CD14-positive monocyte (primary cell): ENCODE data around the gene CFAP90. TPM values are rescaled to one million over a fixed set of nuclear protein-coding genes. Genes with fewer than 3 reads are reported as not detected.

Experiments used
- DNase-seq, 3 donors: peaks; one replicate each; pipeline ENCODE4 v3.0.0-alpha.2; 2011 to 2022
- H2AFZ ChIP-seq: 2 replicates; pipeline ENCODE4 v1.6.0; 2012; ENCODE audit warnings: mild to moderate bottlenecking, low read depth, low read length, inconsistent platforms; ENCODE audit not compliant: insufficient read depth, poor library complexity, severe bottlenecking
- H3K27ac ChIP-seq, 2 donors: 1 replicate in 1 of 2; 2 replicates in 1 of 2; pipeline ENCODE4 v1.5.1; 2012 to 2013; ENCODE audit warnings: low read length in 2 of 2, control low read depth in 1 of 2, inconsistent platforms in 1 of 2, low read depth in 1 of 2, mild to moderate bottlenecking in 1 of 2
- H3K27me3 ChIP-seq, 2 donors: one replicate each; pipeline versions ENCODE4 v1.6.0 to v1.6.1; 2011 to 2013; ENCODE audit warnings: low read length in 2 of 2; ENCODE audit not compliant: control insufficient read depth in 2 of 2, insufficient read depth in 2 of 2
- H3K36me3 ChIP-seq, 2 donors: replicated peaks in 1 of 2; 1 replicate in 1 of 2; 2 replicates in 1 of 2; pipeline versions ENCODE4 v1.5.1 to v1.6.1; 2012 to 2013; ENCODE audit warnings: low read length in 2 of 2, control low read depth in 1 of 2, inconsistent platforms in 1 of 2, mild to moderate bottlenecking in 1 of 2; ENCODE audit not compliant: insufficient read depth in 2 of 2, control insufficient read depth in 1 of 2
- H3K4me1 ChIP-seq, 2 donors: 1 replicate in 1 of 2; 2 replicates in 1 of 2; pipeline versions ENCODE4 v1.5.1 to v1.6.1; 2012 to 2013; ENCODE audit warnings: low read length in 2 of 2, control low read depth in 1 of 2, inconsistent platforms in 1 of 2, mild to moderate bottlenecking in 1 of 2, moderate library complexity in 1 of 2; ENCODE audit not compliant: insufficient read depth in 2 of 2, control insufficient read depth in 1 of 2
- H3K4me2 ChIP-seq: replicated peaks from 2 replicates; pipeline ENCODE3; 2012; ENCODE audit warnings: low read length, moderate library complexity, mild to moderate bottlenecking; ENCODE audit not compliant: poor library complexity, severe bottlenecking; ENCODE audit errors: extremely low read depth
- H3K4me3 ChIP-seq, 3 experiments: fragments of 200-600 bp in 1 of 3; sonication (generic) in 1 of 3; replicated peaks in 1 of 3; 1 replicate in 2 of 3; 2 replicates in 1 of 3; pipeline ENCODE4 v1.5.1; 2011 to 2013; ENCODE audit warnings: low read length in 3 of 3, mild to moderate bottlenecking in 3 of 3, control low read depth in 2 of 3, low read depth in 2 of 3, inconsistent platforms in 1 of 3, moderate library complexity in 1 of 3
- H3K79me2 ChIP-seq: 2 replicates; pipeline ENCODE4 v1.6.0; 2012; ENCODE audit warnings: mild to moderate bottlenecking, control low read depth, inconsistent platforms, low read length, moderate library complexity; ENCODE audit not compliant: insufficient read depth
- H3K9ac ChIP-seq: 2 replicates; pipeline ENCODE4 v1.6.0; 2017; ENCODE audit warnings: low read length, mild to moderate bottlenecking; ENCODE audit not compliant: insufficient read depth, poor library complexity, severe bottlenecking
- H3K9me3 ChIP-seq, 2 donors: replicated peaks in 1 of 2; 1 replicate in 1 of 2; 2 replicates in 1 of 2; pipeline versions ENCODE4 v1.5.1 to v1.6.1; 2012 to 2013; ENCODE audit warnings: low read length in 2 of 2, control low read depth in 1 of 2; ENCODE audit not compliant: control insufficient read depth in 1 of 2, insufficient read depth in 1 of 2
- H4K20me1 ChIP-seq: 2 replicates; pipeline ENCODE4 v1.6.0; 2012; ENCODE audit warnings: mild to moderate bottlenecking, low read length, control low read depth, moderate library complexity; ENCODE audit not compliant: insufficient read depth
- H3K27ac Mint-ChIP-seq, 7 donors: one replicate each; pipeline ENCODE4 v1.8.0; 2020; ENCODE audit warnings: mild to moderate bottlenecking in 7 of 7, mixed read lengths in 7 of 7, moderate library complexity in 6 of 7, inconsistent platforms in 2 of 7
- H3K27me3 Mint-ChIP-seq, 3 donors: one replicate each; pipeline ENCODE4 v1.8.0; 2021 to 2022; ENCODE audit warnings: low read depth in 3 of 3, mild to moderate bottlenecking in 3 of 3, mixed read lengths in 3 of 3, moderate library complexity in 3 of 3, inconsistent platforms in 1 of 3
- H3K36me3 Mint-ChIP-seq, 2 donors: one replicate each; pipeline ENCODE4 v1.8.0; 2020; ENCODE audit warnings: mixed read lengths in 2 of 2, inconsistent platforms in 1 of 2, mild to moderate bottlenecking in 1 of 2
- H3K4me1 Mint-ChIP-seq: one replicate; pipeline ENCODE4 v1.8.0; 2020; ENCODE audit warnings: mild to moderate bottlenecking, mixed read lengths
- H3K4me3 Mint-ChIP-seq, 2 donors: one replicate each; pipeline ENCODE4 v1.8.0; 2020; ENCODE audit warnings: mild to moderate bottlenecking in 2 of 2, mixed read lengths in 2 of 2, moderate library complexity in 1 of 2
- H3K9me3 Mint-ChIP-seq, 7 donors: one replicate each; pipeline ENCODE4 v1.8.0; 2020 to 2022; ENCODE audit warnings: mixed read lengths in 7 of 7, mild to moderate bottlenecking in 6 of 7, moderate library complexity in 6 of 7, inconsistent platforms in 2 of 7
- CTCF ChIP-seq: fragments of 200-600 bp; IDR thresholded peaks from one replicate; pipeline ENCODE4 v1.8.0; 2022; ENCODE audit warnings: antibody characterized with exemption, mild to moderate bottlenecking
- WGBS: methylation state at CpG from one replicate; pipeline ENCODE4 v1.1.5; 2013; ENCODE audit warnings: missing lambda C conversion rate; ENCODE audit not compliant: insufficient coverage; 5-methylcytosine and 5-hydroxymethylcytosine counted together
- intact Hi-C, 2 donors: fragments of 100-400 bp; cut with micrococcal nuclease; formaldehyde crosslinking; loops; one replicate each; pipeline versions ENCODE4 v1.15.0 to v1.15.1; 2023
- polyA plus RNA-seq, 3 donors: library from polyadenylated mRNA; depleted of rRNA in 1 of 3; unstranded in 2 of 3; stranded (reverse) in 1 of 3; fragments of 300-500 nt in 2 of 3; fragments of >200 nt in 1 of 3; fragmentation: Illumina TruSeq in 2 of 3; gene quantifications; 1 replicate in 2 of 3; 2 replicates in 1 of 3; pipeline ENCODE4 v1.2.3, GENCODE V29; 2012 to 2021

Gene CFAP90
- polyA plus RNA-seq, 3 donors, result not detected

GRCh38 chr5:7794823-7795222, 56.1 kb downstream of the CFAP90 start:
- Mint-ChIP-seq H3K9me3 (peaks cover 0 to 2% (median 0%) of the 10 kb centered on the region in 7 donors), H3K4me3 (no peak overlapping the region), H3K36me3 (no peaks in the 10 kb centered on the region), H3K27ac (no peak overlapping the region), H3K27me3 (peaks cover 4 to 11% (median 10%) of the 10 kb centered on the region in 3 donors), H3K4me1 (no peaks in the 10 kb centered on the region)
- Histone ChIP-seq H4K20me1 (no peaks in the 10 kb centered on the region), H3K4me3 (no peak overlapping the region), H3K27me3 (no peaks in the 10 kb centered on the region), H3K79me2 (no peaks in the 10 kb centered on the region), H3K27ac (no peak overlapping the region), H3K4me1 (no peaks in the 10 kb centered on the region), H3K9ac (no peak overlapping the region), H3K4me2 (no peak overlapping the region), H3K9me3 (no peaks in the 10 kb centered on the region), H3K36me3 (no peaks in the 10 kb centered on the region), H2AFZ (no peak overlapping the region)
- intact Hi-C loops, result no loop called here
- 71% methylated on average over 1 of the region's 1 CpG for WGBS
- TF ChIP-seq CTCF, result no peak
- DNase-seq, result no peak

DNA sequence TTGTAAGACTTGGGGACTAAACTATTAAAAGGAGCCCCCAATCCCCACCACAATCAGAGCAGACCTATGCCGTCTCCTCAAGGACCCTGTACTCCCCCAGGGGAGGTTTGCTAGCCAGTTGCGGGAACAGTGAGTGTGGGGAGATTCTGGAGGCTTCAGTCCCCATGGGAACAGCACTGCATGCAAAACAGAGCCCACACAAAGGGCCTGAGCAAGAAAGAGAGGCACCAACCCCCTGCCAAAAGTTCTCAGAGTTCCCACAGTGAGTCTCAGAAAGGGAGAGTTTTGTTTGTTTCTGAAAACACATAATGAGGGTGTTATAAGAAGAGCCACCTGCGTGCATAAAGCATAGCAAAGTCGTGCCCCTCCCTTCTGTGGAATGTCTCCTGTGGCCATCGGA, 56.6 kb downstream of the CFAP90 start:
- intact Hi-C loops, result no loop called here
- no peak overlapping the region for H3K27ac Mint-ChIP-seq
- no peaks in the 10 kb centered on the region for H3K4me1 Mint-ChIP-seq
- H3K4me2 ChIP-seq, result no peak overlapping the region
- no peak overlapping the region for H3K27ac ChIP-seq
- H3K36me3 Mint-ChIP-seq, result no peaks in the 10 kb centered on the region
- no peaks in the 10 kb centered on the region for H3K27me3 ChIP-seq
- no peaks in the 10 kb centered on the region for H3K4me1 ChIP-seq
- peaks cover 0 to 2% (median 0%) of the 10 kb centered on the region in 7 donors for H3K9me3 Mint-ChIP-seq
- H3K79me2 ChIP-seq, result no peaks in the 10 kb centered on the region
- H4K20me1 ChIP-seq, result no peaks in the 10 kb centered on the region
- H3K4me3 Mint-ChIP-seq, result no peak overlapping the region
- no peaks in the 10 kb centered on the region for H3K36me3 ChIP-seq
- peaks cover 6 to 12% (median 9%) of the 10 kb centered on the region in 3 donors for H3K27me3 Mint-ChIP-seq
- WGBS, result no CpG with 5 or more reads among the region's 5 CpGs
- DNase-seq, result no peak
- no peaks in the 10 kb centered on the region for H3K9me3 ChIP-seq
- no peak overlapping the region for H3K4me3 ChIP-seq
- no peak for TF ChIP-seq CTCF
- no peak overlapping the region for H2AFZ ChIP-seq
- no peak overlapping the region for H3K9ac ChIP-seq
